OCI-LY7 (cell line): ENCODE data around the gene SMC4.

Experiments
- EZH2phosphoT487 ChIP-seq: fragments of 200-600 bp; sonication (generic); IDR thresholded peaks from 2 replicates; pipeline ENCODE4 v1.6.1; 2018; ENCODE audit warnings: low read depth, borderline replicate concordance, mild to moderate bottlenecking, mixed run types, antibody characterized with exemption, low read length, moderate library complexity, mixed read lengths
- TF ChIP-seq, protein P1 (sequence below): fragments of 200-600 bp; sonication (generic); conservative IDR thresholded peaks from 2 replicates; pipeline ENCODE4 v1.5.1; 2014; ENCODE audit warnings: mild to moderate bottlenecking, antibody characterized with exemption, low read length, moderate library complexity, mixed read lengths

DNA sequence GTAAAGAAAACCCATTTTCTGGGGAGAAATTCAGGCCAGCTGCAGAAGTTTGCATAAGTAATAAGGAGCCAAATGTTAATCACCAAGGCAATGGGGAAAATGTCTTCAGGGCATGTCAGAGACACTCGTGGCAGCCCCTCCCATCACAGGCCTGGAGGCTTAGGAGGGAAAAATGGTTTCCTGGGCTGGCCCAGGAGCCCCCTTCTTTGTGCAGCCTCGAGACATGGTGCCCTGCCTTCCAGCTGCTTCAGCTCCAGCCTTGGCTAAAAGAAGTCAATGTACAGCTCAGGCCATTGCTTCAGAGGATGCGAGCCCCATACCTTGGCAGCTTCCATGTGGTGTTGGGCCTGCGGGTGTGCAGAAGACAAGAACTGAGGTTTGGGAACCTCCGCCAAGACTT lies 70.7 kb downstream of the SMC4 start:
- TF ChIP-seq, protein P1, sequence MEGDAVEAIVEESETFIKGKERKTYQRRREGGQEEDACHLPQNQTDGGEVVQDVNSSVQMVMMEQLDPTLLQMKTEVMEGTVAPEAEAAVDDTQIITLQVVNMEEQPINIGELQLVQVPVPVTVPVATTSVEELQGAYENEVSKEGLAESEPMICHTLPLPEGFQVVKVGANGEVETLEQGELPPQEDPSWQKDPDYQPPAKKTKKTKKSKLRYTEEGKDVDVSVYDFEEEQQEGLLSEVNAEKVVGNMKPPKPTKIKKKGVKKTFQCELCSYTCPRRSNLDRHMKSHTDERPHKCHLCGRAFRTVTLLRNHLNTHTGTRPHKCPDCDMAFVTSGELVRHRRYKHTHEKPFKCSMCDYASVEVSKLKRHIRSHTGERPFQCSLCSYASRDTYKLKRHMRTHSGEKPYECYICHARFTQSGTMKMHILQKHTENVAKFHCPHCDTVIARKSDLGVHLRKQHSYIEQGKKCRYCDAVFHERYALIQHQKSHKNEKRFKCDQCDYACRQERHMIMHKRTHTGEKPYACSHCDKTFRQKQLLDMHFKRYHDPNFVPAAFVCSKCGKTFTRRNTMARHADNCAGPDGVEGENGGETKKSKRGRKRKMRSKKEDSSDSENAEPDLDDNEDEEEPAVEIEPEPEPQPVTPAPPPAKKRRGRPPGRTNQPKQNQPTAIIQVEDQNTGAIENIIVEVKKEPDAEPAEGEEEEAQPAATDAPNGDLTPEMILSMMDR = no peak
- TF ChIP-seq EZH2phosphoT487 = no peak
